Lower leg skin (tissue), 3 donors: ENCODE data around the gene PHLDA2.

Experiments used
- CTCF ChIP-seq, 3 donors: fragments of 450-650 bp; IDR thresholded peaks; one replicate each; pipeline ENCODE4 v1.5.1; 2016; ENCODE audit warnings: antibody characterized with exemption in 3 of 3, mild to moderate bottlenecking in 3 of 3, moderate library complexity in 2 of 3
- POLR2A ChIP-seq, 2 donors: fragments of 450-650 bp; IDR thresholded peaks; one replicate each; pipeline ENCODE4 v1.6.1; 2016 to 2017; ENCODE audit warnings: antibody characterized with exemption in 2 of 2, mild to moderate bottlenecking in 1 of 2, moderate library complexity in 1 of 2

GRCh38 chr11:2893935-2894334, 35.3 kb downstream of the PHLDA2 start:
- no peak for TF ChIP-seq CTCF (IDR thresholded peaks at IDR 0.05)
- TF ChIP-seq POLR2A (IDR thresholded peaks at IDR 0.05), result no peak
